SK-N-SH treated with all-trans-retinoic acid at 6 μM for 48 hours (cell line): ENCODE data around the gene ANO9.

ENCODE experiments used
- ARNTL ChIP-seq: fragments of 450-650 bp; formaldehyde crosslinking; IDR thresholded peaks from 2 replicates; pipeline ENCODE4 v1.5.0; 2020; ENCODE audit warnings: low read depth, mild to moderate bottlenecking, moderate library complexity, borderline replicate concordance
- CSDC2 ChIP-seq: fragments of 250-450 bp; sonication (Bioruptor Pico); IDR thresholded peaks from 2 replicates; pipeline ENCODE4 v1.5.0; 2020; ENCODE audit warnings: mild to moderate bottlenecking, moderate library complexity
- ISL1 ChIP-seq: fragments of 250-450 bp; sonication (Bioruptor Pico); IDR thresholded peaks from 2 replicates; pipeline ENCODE4 v2.1.2; 2022; ENCODE audit warnings: mild to moderate bottlenecking, moderate library complexity
- TF ChIP-seq, protein P1 (sequence below): fragments of 250-450 bp; sonication (Bioruptor Pico); IDR thresholded peaks from 2 replicates; pipeline ENCODE4 v1.5.1; 2020; ENCODE audit warnings: low read depth, mild to moderate bottlenecking, moderate library complexity

- TF ChIP-seq ISL1 (CRISPR knock-in tag) (no peak), ARNTL (no peak), CSDC2 (CRISPR knock-in tag) (no peak)
- TF ChIP-seq, protein P1, sequence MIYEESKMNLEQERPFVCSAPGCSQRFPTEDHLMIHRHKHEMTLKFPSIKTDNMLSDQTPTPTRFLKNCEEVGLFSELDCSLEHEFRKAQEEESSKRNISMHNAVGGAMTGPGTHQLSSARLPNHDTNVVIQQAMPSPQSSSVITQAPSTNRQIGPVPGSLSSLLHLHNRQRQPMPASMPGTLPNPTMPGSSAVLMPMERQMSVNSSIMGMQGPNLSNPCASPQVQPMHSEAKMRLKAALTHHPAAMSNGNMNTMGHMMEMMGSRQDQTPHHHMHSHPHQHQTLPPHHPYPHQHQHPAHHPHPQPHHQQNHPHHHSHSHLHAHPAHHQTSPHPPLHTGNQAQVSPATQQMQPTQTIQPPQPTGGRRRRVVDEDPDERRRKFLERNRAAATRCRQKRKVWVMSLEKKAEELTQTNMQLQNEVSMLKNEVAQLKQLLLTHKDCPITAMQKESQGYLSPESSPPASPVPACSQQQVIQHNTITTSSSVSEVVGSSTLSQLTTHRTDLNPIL, result no peak
Measured at GRCh38 chr11:404551-405264, 37.1 kb downstream of the ANO9 start.
